ENCODE results near the gene GRM8.

DNA sequence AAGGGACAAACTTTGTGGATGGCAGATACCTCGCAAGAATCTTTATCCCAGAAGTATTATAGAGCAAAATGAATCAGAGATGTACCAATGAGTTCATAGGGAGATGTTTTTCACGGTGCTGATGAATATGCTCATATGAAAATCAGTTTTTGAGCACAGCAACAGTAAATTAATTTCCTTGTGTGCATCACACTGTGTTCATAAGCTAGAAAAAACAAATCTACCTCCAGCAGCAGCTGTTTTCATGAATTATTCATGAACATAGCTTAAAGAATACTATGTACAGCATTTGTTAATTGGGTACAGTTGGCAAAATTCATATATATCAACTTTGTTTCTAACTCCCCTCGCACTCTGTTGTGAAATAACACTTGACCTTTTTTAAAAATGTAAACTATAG is 809.8 kb downstream of the GRM8 start:
- TF ChIP-seq, protein P1, sequence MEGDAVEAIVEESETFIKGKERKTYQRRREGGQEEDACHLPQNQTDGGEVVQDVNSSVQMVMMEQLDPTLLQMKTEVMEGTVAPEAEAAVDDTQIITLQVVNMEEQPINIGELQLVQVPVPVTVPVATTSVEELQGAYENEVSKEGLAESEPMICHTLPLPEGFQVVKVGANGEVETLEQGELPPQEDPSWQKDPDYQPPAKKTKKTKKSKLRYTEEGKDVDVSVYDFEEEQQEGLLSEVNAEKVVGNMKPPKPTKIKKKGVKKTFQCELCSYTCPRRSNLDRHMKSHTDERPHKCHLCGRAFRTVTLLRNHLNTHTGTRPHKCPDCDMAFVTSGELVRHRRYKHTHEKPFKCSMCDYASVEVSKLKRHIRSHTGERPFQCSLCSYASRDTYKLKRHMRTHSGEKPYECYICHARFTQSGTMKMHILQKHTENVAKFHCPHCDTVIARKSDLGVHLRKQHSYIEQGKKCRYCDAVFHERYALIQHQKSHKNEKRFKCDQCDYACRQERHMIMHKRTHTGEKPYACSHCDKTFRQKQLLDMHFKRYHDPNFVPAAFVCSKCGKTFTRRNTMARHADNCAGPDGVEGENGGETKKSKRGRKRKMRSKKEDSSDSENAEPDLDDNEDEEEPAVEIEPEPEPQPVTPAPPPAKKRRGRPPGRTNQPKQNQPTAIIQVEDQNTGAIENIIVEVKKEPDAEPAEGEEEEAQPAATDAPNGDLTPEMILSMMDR (IDR thresholded peaks at IDR 0.05): no peak
- TF ChIP-seq POLR2A (IDR thresholded peaks at IDR 0.05): no peak

Data from upper lobe of left lung (tissue), 4 donors.